DOHH2 (cell line): ENCODE measurements around the gene ASAP2.

Experiments used
- CTCF ChIP-seq: fragments of 200-600 bp; sonication (generic); IDR thresholded peaks from one replicate; pipeline ENCODE4 v1.5.1; 2014; ENCODE audit warnings: antibody characterized with exemption, mild to moderate bottlenecking, low read depth, low read length; ENCODE audit not compliant: poor library complexity, severe bottlenecking
- EZH2phosphoT487 ChIP-seq: fragments of 200-600 bp; sonication (generic); IDR thresholded peaks from 2 replicates; pipeline ENCODE4 v1.6.1; 2017; ENCODE audit warnings: borderline replicate concordance, mild to moderate bottlenecking, antibody characterized with exemption, low read length, moderate library complexity, mixed read lengths

GRCh38 chr2:9285385-9285920 is 78.8 kb downstream of the ASAP2 start:
- TF ChIP-seq EZH2phosphoT487 (no peak), CTCF (no peak)
